T-helper 2 cell (primary cell): ENCODE results near the gene SARM1.
"Not testable (repeated sequence)": the region's sequence is repeated elsewhere in the genome, so short reads cannot be mapped to it uniquely, and the experiment has no call there.

Experiments used
- DNase-seq, 5 experiments: peaks; one replicate each; pipeline versions ENCODE4 v3.0.0 to v3.0.0-alpha.2; 2012 to 2022
- total RNA-seq, 2 donors: gene quantifications; one replicate each; lab custom pipeline; 2026; lab: John Stamatoyannopoulos, UW

The SARM1 gene
- total RNA-seq, result 37.7 to 51.4 reads per million in 2 donors

GRCh38 chr17:28371245-28372202 is at the start of gene SARM1:
TSS of gene SARM1 (plus strand) at chr17:28371694. CDS start at chr17:28372033, 339 bp downstream.
- DNase-seq, result peak; percentile 64 to 93 (median 76)

- DNase-seq, result no peak
Observed at GRCh38 chr17:28324267-28324745, 47.2 kb upstream of the SARM1 start.

- DNase-seq, result no peak
Observed at GRCh38 chr17:28324781-28325180, 46.7 kb upstream of the SARM1 start.

- DNase-seq, result no peak
Observed at GRCh38 chr17:28325211-28325610, 46.3 kb upstream of the SARM1 start.

GRCh38 chr17:28326114-28326513 is 45.4 kb upstream of the SARM1 start:
- no peak for DNase-seq

GRCh38 chr17:28327031-28327607 is 44.4 kb upstream of the SARM1 start:
- DNase-seq, result peak in 1 of 5 experiments; percentile 75

- DNase-seq, result no peak
Observed at GRCh38 chr17:28327709-28328108, 43.8 kb upstream of the SARM1 start.

GRCh38 chr17:28328325-28328724 is 43.2 kb upstream of the SARM1 start:
- no peak for DNase-seq

GRCh38 chr17:28330671-28331070 is 40.8 kb upstream of the SARM1 start:
- DNase-seq, result no peak

- DNase-seq, result no peak
Observed at GRCh38 chr17:28331891-28332420, 39.5 kb upstream of the SARM1 start.

GRCh38 chr17:28333083-28333746 is 38.3 kb upstream of the SARM1 start:
- no peak for DNase-seq

- no peak for DNase-seq
Observed at GRCh38 chr17:28334171-28334570, 37.3 kb upstream of the SARM1 start.

GRCh38 chr17:28334666-28335200 is 36.8 kb upstream of the SARM1 start:
- peak in 1 of 5 experiments; percentile 32 for DNase-seq

GRCh38 chr17:28335201-28335958 is 36.1 kb upstream of the SARM1 start, which contains the start of the genes IFT20 and TNFAIP1:
TSS of gene IFT20 (minus strand) at chr17:28335472. CDS start at chr17:28331985, 3,487 bp downstream.
TSS of gene TNFAIP1 (plus strand) at chr17:28335761. CDS start at chr17:28339522, 3,761 bp downstream.
- peak; percentile 87 to 100 (median 97) for DNase-seq

GRCh38 chr17:28335959-28336871 is 35.3 kb upstream of the SARM1 start:
- DNase-seq, result peak in 1 of 5 experiments; percentile 31

- DNase-seq, result no peak
Observed at GRCh38 chr17:28338056-28338768, 33.3 kb upstream of the SARM1 start.

GRCh38 chr17:28338769-28339212 is 32.7 kb upstream of the SARM1 start:
- not testable (repeated sequence) for DNase-seq

- DNase-seq, result no peak
Observed at GRCh38 chr17:28339431-28339830, 32.1 kb upstream of the SARM1 start.

- DNase-seq, result no peak
Observed at GRCh38 chr17:28340374-28340773, 31.1 kb upstream of the SARM1 start.

GRCh38 chr17:28341516-28341915 is 30.0 kb upstream of the SARM1 start:
- DNase-seq, result no peak
